Measurements from ENCODE around the gene ARHGAP24.

- TF ChIP-seq CTCF (conservative IDR thresholded peaks at IDR 0.05) (no peak), ZFX (IDR thresholded peaks at IDR 0.05) (no peak)
Observed at GRCh38 chr4:85777908-85778631, 303.1 kb downstream of the ARHGAP24 start.
